Liver (tissue), 9 donors: ENCODE results near the gene ZNF335. TPM values are rescaled to one million over a fixed set of nuclear protein-coding genes. Genes with fewer than 3 reads are reported as not detected.
"Not testable (repeated sequence)": the region's sequence is repeated elsewhere in the genome, so short reads cannot be mapped to it uniquely, and the experiment has no call there.

Source experiments
- DNase-seq: peaks from one replicate; pipeline ENCODE4 v3.0.0-alpha.2; 2017; ENCODE audit warnings: low spot score
- H3K27ac ChIP-seq, 2 donors: one replicate each; pipeline ENCODE4 v1.7.0; 2013; ENCODE audit warnings: inconsistent platforms in 2 of 2, low read length in 2 of 2, control low read depth in 1 of 2, low read depth in 1 of 2, mild to moderate bottlenecking in 1 of 2
- H3K27me3 ChIP-seq, 4 donors: one replicate each; pipeline versions ENCODE4 v1.6.1 to v1.7.0; 2013; ENCODE audit warnings: low read length in 3 of 4, inconsistent platforms in 1 of 4, mild to moderate bottlenecking in 1 of 4, moderate library complexity in 1 of 4; ENCODE audit not compliant: control insufficient read depth in 4 of 4, insufficient read depth in 4 of 4
- H3K36me3 ChIP-seq, 4 donors: one replicate each; pipeline versions ENCODE4 v1.6.1 to v1.7.0; 2013; ENCODE audit warnings: low read length in 3 of 4, mild to moderate bottlenecking in 3 of 4, low read depth in 1 of 4, moderate library complexity in 1 of 4; ENCODE audit not compliant: control insufficient read depth in 4 of 4, insufficient read depth in 3 of 4
- H3K4me1 ChIP-seq, 4 donors: one replicate each; pipeline versions ENCODE4 v1.6.1 to v1.7.0; 2013; ENCODE audit warnings: low read length in 3 of 4, mild to moderate bottlenecking in 3 of 4, moderate library complexity in 1 of 4; ENCODE audit not compliant: control insufficient read depth in 4 of 4, insufficient read depth in 4 of 4
- H3K4me3 ChIP-seq, 3 donors: one replicate each; pipeline versions ENCODE4 v1.6.1 to v1.7.0; 2013; ENCODE audit warnings: low read length in 3 of 3, control low read depth in 1 of 3, low read depth in 1 of 3, mild to moderate bottlenecking in 1 of 3
- H3K9ac ChIP-seq, 2 donors: one replicate each; pipeline ENCODE4 v1.7.0; 2013; ENCODE audit warnings: low read length in 2 of 2, mild to moderate bottlenecking in 2 of 2, moderate library complexity in 2 of 2, control low read depth in 1 of 2, low read depth in 1 of 2
- H3K9me3 ChIP-seq, 4 donors: one replicate each; pipeline versions ENCODE4 v1.6.1 to v1.7.0; 2013; ENCODE audit warnings: low read length in 3 of 4; ENCODE audit not compliant: control insufficient read depth in 4 of 4
- CTCF ChIP-seq: fragments of 150-350 bp; IDR thresholded peaks from 2 replicates; pipeline ENCODE4 v1.5.1; 2017; ENCODE audit warnings: improper control_type of control experiment, low read depth, low read length; ENCODE audit not compliant: missing input control
- EGR1 ChIP-seq, 2 donors: IDR thresholded peaks; 2 replicates each; pipeline ENCODE4 v1.6.1; 2016 to 2018; ENCODE audit warnings: antibody characterized with exemption in 2 of 2, low read depth in 2 of 2
- FOXA1 ChIP-seq: IDR thresholded peaks from 2 replicates; pipeline ENCODE4 v1.6.1; 2016; ENCODE audit warnings: antibody characterized with exemption
- GABPA ChIP-seq, 2 donors: IDR thresholded peaks in 1 of 2; conservative IDR thresholded peaks in 1 of 2; 2 replicates each; pipeline ENCODE4 v1.6.1; 2016; ENCODE audit warnings: antibody characterized with exemption in 2 of 2, mild to moderate bottlenecking in 1 of 2, moderate library complexity in 1 of 2
- HNF4A ChIP-seq, 2 donors: conservative IDR thresholded peaks; 2 replicates each; pipeline ENCODE4 v1.6.1; 2016; ENCODE audit warnings: antibody characterized with exemption in 2 of 2, mild to moderate bottlenecking in 2 of 2
- HNF4G ChIP-seq: IDR thresholded peaks from 2 replicates; pipeline ENCODE4 v1.6.1; 2016; ENCODE audit warnings: antibody characterized with exemption
- MAX ChIP-seq: IDR thresholded peaks from 2 replicates; pipeline ENCODE4 v1.6.1; 2016; ENCODE audit warnings: antibody characterized with exemption
- RAD21 ChIP-seq, 2 donors: IDR thresholded peaks; 2 replicates each; pipeline ENCODE4 v1.6.1; 2016; ENCODE audit warnings: antibody characterized with exemption in 2 of 2, mild to moderate bottlenecking in 2 of 2
- REST ChIP-seq: IDR thresholded peaks from 2 replicates; pipeline ENCODE4 v1.6.1; 2016; ENCODE audit warnings: antibody characterized with exemption, mild to moderate bottlenecking
- RXRA ChIP-seq, 2 donors: IDR thresholded peaks; 2 replicates each; pipeline ENCODE4 v1.6.1; 2017 to 2018; ENCODE audit warnings: antibody characterized with exemption in 2 of 2, mild to moderate bottlenecking in 1 of 2
- SP1 ChIP-seq: IDR thresholded peaks from 2 replicates; pipeline ENCODE4 v1.6.1; 2018; ENCODE audit warnings: antibody characterized with exemption, mild to moderate bottlenecking
- TAF1 ChIP-seq: conservative IDR thresholded peaks from 2 replicates; pipeline ENCODE4 v1.6.1; 2016; ENCODE audit warnings: antibody characterized with exemption, mild to moderate bottlenecking
- ZBTB33 ChIP-seq: IDR thresholded peaks from 2 replicates; pipeline ENCODE4 v1.6.1; 2016; ENCODE audit warnings: antibody characterized with exemption
- WGBS: extraction: QIAGEN DNeasy Blood & Tissue Kit; methylation state at CpG from one replicate; pipeline ENCODE4 v1.1.7; 2013; 5-methylcytosine and 5-hydroxymethylcytosine counted together
- polyA plus RNA-seq, 2 donors: library from polyadenylated mRNA; stranded (reverse) in 1 of 2; unstranded in 1 of 2; fragments of 200-250 nt in 1 of 2; fragments of >200 nt in 1 of 2; fragmentation: Nextera tagmentation in 1 of 2; extraction: Ambion mirVana in 1 of 2; gene quantifications; one replicate each; pipeline versions ENCODE4 v1.2.1 to v1.2.3, GENCODE V29; 2013 to 2015
- total RNA-seq, 2 donors: library from RNA; depleted of rRNA; stranded (reverse); fragments of >200 nt; gene quantifications; one replicate each; pipeline ENCODE4 v1.2.3, GENCODE V29; 2014
- TF ChIP-seq, protein P1 (sequence below): IDR thresholded peaks from 2 replicates; pipeline ENCODE4 v1.6.1; 2016; ENCODE audit warnings: antibody characterized with exemption
- donor health status: healthy.
- donor health status: healthy.
- donor health status: healthy.
- donor health status: healthy.
- donor health status: healthy.

ZNF335 gene
- total and polyA plus RNA-seq, 4 donors: 3.0 to 14.6 (median 6.6) TPM

GRCh38 chr20:45933266-45934045 is 38.5 kb downstream of the ZNF335 start:
- peak overlapping the region; percentile 5 to 69 for H3K9ac ChIP-seq
- H3K36me3 ChIP-seq: peaks cover 0 to 13% (median 11%) of the 10 kb centered on the region in 4 donors
- peak; percentile 70 for DNase-seq
- peak overlapping the region; percentile 58 to 71 (median 65) for H3K4me3 ChIP-seq
- WGBS: 26% methylated on average over 22 of the region's 22 CpGs
- no peaks in the 10 kb centered on the region for H3K27me3 ChIP-seq
- peak; percentile 25 for TF ChIP-seq CTCF
- TF ChIP-seq RAD21 (IDR thresholded peaks at IDR 0.05): peak; percentile 66 to 72
- TF ChIP-seq FOXA1: no peak
- no peak for TF ChIP-seq EGR1 (IDR thresholded peaks at IDR 0.05; ENCODE audit: low read depth in 2 of 2)
- no peak for TF ChIP-seq SP1
- TF ChIP-seq HNF4G: no peak
- no peak for TF ChIP-seq ZBTB33
- TF ChIP-seq TAF1: peak; percentile 42
- TF ChIP-seq, protein P1, sequence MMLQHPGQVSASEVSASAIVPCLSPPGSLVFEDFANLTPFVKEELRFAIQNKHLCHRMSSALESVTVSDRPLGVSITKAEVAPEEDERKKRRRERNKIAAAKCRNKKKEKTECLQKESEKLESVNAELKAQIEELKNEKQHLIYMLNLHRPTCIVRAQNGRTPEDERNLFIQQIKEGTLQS: no peak
- TF ChIP-seq RXRA (IDR thresholded peaks at IDR 0.05): no peak
- no peak for TF ChIP-seq HNF4A (conservative IDR thresholded peaks at IDR 0.05)
- TF ChIP-seq GABPA (IDR thresholded peaks at IDR 0.05 in 1 of 2, conservative IDR thresholded peaks at IDR 0.05 in 1 of 2): no peak
- no peak for TF ChIP-seq REST
- TF ChIP-seq MAX: no peak
- no peaks in the 10 kb centered on the region for H3K9me3 ChIP-seq
- peaks cover 7 to 27% (median 18%) of the 10 kb centered on the region in 4 donors for H3K4me1 ChIP-seq
- peak overlapping the region; percentile 93 to 98 for H3K27ac ChIP-seq

DNA sequence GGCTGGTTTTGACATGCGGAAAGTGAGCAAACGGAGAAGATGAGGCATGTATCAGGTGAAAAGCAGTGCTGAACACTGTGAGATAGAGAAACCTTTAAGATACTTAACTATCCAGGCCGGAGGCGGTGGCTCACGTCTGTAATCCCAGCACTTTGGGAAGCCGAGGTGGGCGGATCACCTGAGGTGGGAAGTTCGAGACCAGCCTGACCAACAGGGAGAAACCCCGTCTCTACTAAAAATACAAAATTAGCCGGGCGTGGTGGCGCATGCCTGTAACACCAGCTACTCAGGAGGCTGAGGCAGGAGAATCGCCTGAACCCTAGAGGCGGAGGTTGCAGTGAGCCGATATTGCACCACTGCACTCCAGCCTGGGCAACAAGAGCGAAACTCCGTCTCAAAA is 40.3 kb downstream of the ZNF335 start:
- peaks cover 7 to 39% (median 24%) of the 10 kb centered on the region in 4 donors for H3K4me1 ChIP-seq
- H3K4me3 ChIP-seq, H3K27me3 ChIP-seq, DNase-seq, H3K9me3 ChIP-seq, H3K36me3 ChIP-seq, H3K9ac ChIP-seq, H3K27ac ChIP-seq: not testable (repeated sequence)
- 85% methylated on average over 17 of the region's 17 CpGs for WGBS
